Parathyroid adenoma (tissue), 2 donors: ENCODE measurements around the gene CINP.

ENCODE experiments used
- H2AFZ ChIP-seq: fragments of 300-600 bp; sonication (generic); one replicate; pipeline ENCODE4 v1.7.0; 2017; ENCODE audit warnings: antibody characterized with exemption, mild to moderate bottlenecking
- H3K27ac ChIP-seq: fragments of 300-600 bp; sonication (generic); one replicate; pipeline ENCODE4 v1.7.0; 2017
- H3K27me3 ChIP-seq: fragments of 300-600 bp; sonication (generic); one replicate; pipeline ENCODE4 v1.7.0; 2017; ENCODE audit warnings: low read length; ENCODE audit not compliant: control insufficient read depth, insufficient read depth
- H3K36me3 ChIP-seq: fragments of 300-600 bp; sonication (generic); one replicate; pipeline ENCODE4 v1.7.0; 2017; ENCODE audit warnings: low read length; ENCODE audit not compliant: control insufficient read depth, insufficient read depth
- H3K4me1 ChIP-seq: fragments of 300-600 bp; sonication (generic); one replicate; pipeline ENCODE4 v1.7.0; 2017; ENCODE audit warnings: control low read depth
- H3K4me2 ChIP-seq: fragments of 300-600 bp; sonication (generic); one replicate; pipeline ENCODE4 v1.7.0; 2017; ENCODE audit warnings: low read length
- H3K4me3 ChIP-seq: fragments of 300-600 bp; sonication (generic); one replicate; pipeline ENCODE4 v1.7.0; 2017; ENCODE audit warnings: low read depth, low read length
- H3K79me2 ChIP-seq: fragments of 300-600 bp; sonication (generic); one replicate; pipeline ENCODE4 v1.7.0; 2017; ENCODE audit warnings: control low read depth
- H3K9ac ChIP-seq: fragments of 300-600 bp; sonication (generic); one replicate; pipeline ENCODE4 v1.7.0; 2017; ENCODE audit warnings: mild to moderate bottlenecking
- H3K9me3 ChIP-seq: fragments of 300-600 bp; sonication (generic); one replicate; pipeline ENCODE4 v1.7.0; 2017; ENCODE audit warnings: low read length; ENCODE audit not compliant: control insufficient read depth
- CTCF ChIP-seq: fragments of 300-600 bp; sonication (generic); IDR thresholded peaks from one replicate; pipeline ENCODE4 v1.7.0; 2017; ENCODE audit warnings: antibody characterized with exemption, mild to moderate bottlenecking
- donor health status: primary hyperparathyroidism.

The CINP gene

GRCh38 chr14:102316743-102317563 is 45.7 kb downstream of the CINP start:
- Histone ChIP-seq H3K27ac (peak overlapping the region; percentile 76), H3K4me2 (peak overlapping the region; percentile 94), H3K4me3 (peak overlapping the region; percentile 66), H2AFZ (peak overlapping the region; percentile 77), H3K79me2 (no peaks in the 10 kb centered on the region), H3K27me3 (no peaks in the 10 kb centered on the region), H3K36me3 (no peaks in the 10 kb centered on the region), H3K4me1 (peaks cover 21% of the 10 kb centered on the region), H3K9me3 (no peaks in the 10 kb centered on the region), H3K9ac (no peak overlapping the region)
- TF ChIP-seq CTCF: peak; percentile 96

DNA sequence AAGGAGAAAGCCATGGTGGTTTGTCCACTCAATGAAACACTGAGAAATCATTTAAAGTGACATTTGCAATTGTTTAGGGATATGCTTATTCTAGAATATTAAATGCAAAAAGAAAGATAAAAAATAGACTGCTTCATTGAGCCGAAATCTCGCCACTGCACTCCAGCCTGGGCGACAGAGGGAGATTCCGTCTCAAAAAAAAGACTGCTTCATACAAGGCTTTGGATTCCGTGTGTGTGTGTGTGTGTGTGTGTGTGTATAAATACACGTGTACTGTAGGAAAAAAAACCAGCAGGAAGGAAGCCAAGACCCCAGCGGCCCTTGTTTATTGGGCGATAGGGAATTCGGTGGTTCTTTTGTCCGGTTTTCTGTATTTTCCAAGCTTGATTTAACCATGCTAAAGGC is 46.4 kb downstream of the CINP start:
- Histone ChIP-seq H3K9ac (no peak overlapping the region), H2AFZ (peak overlapping the region; percentile 77), H3K27ac (peak overlapping the region; percentile 76), H3K4me2 (peak overlapping the region; percentile 88), H3K36me3 (no peaks in the 10 kb centered on the region), H3K4me1 (peaks cover 21% of the 10 kb centered on the region), H3K9me3 (no peaks in the 10 kb centered on the region), H3K27me3 (no peaks in the 10 kb centered on the region), H3K4me3 (peak overlapping the region; percentile 55), H3K79me2 (no peaks in the 10 kb centered on the region)
- no peak for TF ChIP-seq CTCF

GRCh38 chr14:102315121-102315520 is 47.6 kb downstream of the CINP start:
- H3K9ac ChIP-seq: no peak overlapping the region
- H3K79me2 ChIP-seq: no peaks in the 10 kb centered on the region
- no peaks in the 10 kb centered on the region for H3K9me3 ChIP-seq
- no peak overlapping the region for H3K4me2 ChIP-seq
- no peaks in the 10 kb centered on the region for H3K36me3 ChIP-seq
- H3K27me3 ChIP-seq: no peaks in the 10 kb centered on the region
- H3K4me3 ChIP-seq: no peak overlapping the region
- no peak overlapping the region for H2AFZ ChIP-seq
- H3K4me1 ChIP-seq: peaks cover 16% of the 10 kb centered on the region
- no peak overlapping the region for H3K27ac ChIP-seq
- TF ChIP-seq CTCF: no peak

- H3K79me2 ChIP-seq: no peaks in the 10 kb centered on the region
- H3K4me3 ChIP-seq: peak overlapping the region; percentile 49
- no peaks in the 10 kb centered on the region for H3K27me3 ChIP-seq
- H3K9me3 ChIP-seq: no peaks in the 10 kb centered on the region
- peak; percentile 94 for TF ChIP-seq CTCF
- H3K4me1 ChIP-seq: peaks cover 16% of the 10 kb centered on the region
- H3K27ac ChIP-seq: no peak overlapping the region
- peak overlapping the region; percentile 74 for H2AFZ ChIP-seq
- peak overlapping the region; percentile 73 for H3K4me2 ChIP-seq
- H3K9ac ChIP-seq: no peak overlapping the region
- H3K36me3 ChIP-seq: no peaks in the 10 kb centered on the region
These were observed 48.3 kb downstream of the CINP start for GRCh38 chr14:102314242-102315011.
